ENCODE measurements around the gene RASL11B.

GRCh38 chr4:52865300-52865699 is 3.2 kb downstream of the RASL11B start:
- TF ChIP-seq POLR2AphosphoS5 (IDR thresholded peaks at IDR 0.05): no peak
- no peak for TF ChIP-seq CTCF (IDR thresholded peaks at IDR 0.05)

Measured in gastroesophageal sphincter (tissue), 3 donors.